Measurements from ENCODE around the gene BCAT1. TPM values are rescaled to one million over a fixed set of nuclear protein-coding genes. Genes with fewer than 3 reads are reported as not detected.

Gene BCAT1
- total RNA-seq, 4 donors from 2014 or later = 11.4 to 39.3 (median 18.0) TPM

- Histone ChIP-seq H3K36me3 (no peaks in the 10 kb centered on the region), H3K9me3 (no peaks in the 10 kb centered on the region), H3K4me3 (no peak overlapping the region), H3K27me3 (no peaks in the 10 kb centered on the region), H3K4me1 (peaks cover 0 to 22% (median 6%) of the 10 kb centered on the region in 3 donors), H3K27ac (no peak overlapping the region)
- 85 to 91% methylated on average over 8 of the region's 8 CpGs for WGBS, 2 donors (ENCODE audit: low coverage in 1 of 2)
- no peak for TF ChIP-seq POLR2A (IDR thresholded peaks at IDR 0.05)
- TF ChIP-seq EP300 (IDR thresholded peaks at IDR 0.05) = no peak
- TF ChIP-seq POLR2AphosphoS5 (IDR thresholded peaks at IDR 0.05) = no peak
- no peak for TF ChIP-seq CTCF (IDR thresholded peaks at IDR 0.05)
- ATAC-seq = no peak
Measured at GRCh38 chr12:24996102-24996797, 47.3 kb upstream of the BCAT1 start.

GRCh38 chr12:24993793-24994192 lies 44.9 kb upstream of the BCAT1 start:
- Histone ChIP-seq H3K9me3 (no peaks in the 10 kb centered on the region), H3K27ac (no peak overlapping the region), H3K4me1 (peaks cover 0 to 17% (median 6%) of the 10 kb centered on the region in 3 donors), H3K36me3 (no peaks in the 10 kb centered on the region), H3K4me3 (no peak overlapping the region), H3K27me3 (no peaks in the 10 kb centered on the region)
- TF ChIP-seq CTCF (IDR thresholded peaks at IDR 0.05) (no peak), POLR2AphosphoS5 (IDR thresholded peaks at IDR 0.05) (no peak), POLR2A (IDR thresholded peaks at IDR 0.05) (no peak), EP300 (IDR thresholded peaks at IDR 0.05) (no peak)
- no peak for ATAC-seq
- 89 to 95% methylated on average over 3 to 4 of the region's 4 CpGs for WGBS, 2 donors (ENCODE audit: low coverage in 1 of 2)

- Histone ChIP-seq H3K9me3 (no peaks in the 10 kb centered on the region), H3K27me3 (no peaks in the 10 kb centered on the region), H3K27ac (no peak overlapping the region), H3K4me1 (no peaks in the 10 kb centered on the region), H3K36me3 (no peaks in the 10 kb centered on the region), H3K4me3 (no peak overlapping the region)
- TF ChIP-seq EP300 (IDR thresholded peaks at IDR 0.05) = no peak
- TF ChIP-seq CTCF (IDR thresholded peaks at IDR 0.05) = peak; percentile 30 to 70 (median 64)
- TF ChIP-seq POLR2A (IDR thresholded peaks at IDR 0.05) = no peak
- TF ChIP-seq POLR2AphosphoS5 (IDR thresholded peaks at IDR 0.05) = no peak
- ATAC-seq = no peak
- 4 to 36% methylated on average over 5 to 9 of the region's 9 CpGs for WGBS, 2 donors (ENCODE audit: low coverage in 1 of 2)
Measured at GRCh38 chr12:24991209-24992049, 42.5 kb upstream of the BCAT1 start.

- Histone ChIP-seq H3K36me3 (no peaks in the 10 kb centered on the region), H3K27me3 (no peaks in the 10 kb centered on the region), H3K9me3 (peaks cover 0 to 2% (median 0%) of the 10 kb centered on the region in 3 donors), H3K4me3 (no peak overlapping the region), H3K27ac (no peak overlapping the region), H3K4me1 (no peaks in the 10 kb centered on the region)
- ATAC-seq = no peak
- TF ChIP-seq POLR2A (IDR thresholded peaks at IDR 0.05) (no peak), POLR2AphosphoS5 (IDR thresholded peaks at IDR 0.05) (no peak), EP300 (IDR thresholded peaks at IDR 0.05) (no peak), CTCF (IDR thresholded peaks at IDR 0.05) (no peak)
- 87 to 97% methylated on average over 2 of the region's 2 CpGs for WGBS, 2 donors (ENCODE audit: low coverage in 1 of 2)
Measured at GRCh38 chr12:24989216-24989615, 40.3 kb upstream of the BCAT1 start.
